HL-60/S4 (cell line): ENCODE results near the gene ATG5.
"Not testable (repeated sequence)": the region's sequence is repeated elsewhere in the genome, so short reads cannot be mapped to it uniquely, and the experiment has no call there.

Source experiments
- in situ Hi-C: fragments of 300-500 bp; cut with MboI; formaldehyde crosslinking; loops from 2 replicates; pipeline ENCODE4 v1.14.3; 2022; ENCODE audit warnings: low sequenced_read_pairs

The ATG5 gene

DNA sequence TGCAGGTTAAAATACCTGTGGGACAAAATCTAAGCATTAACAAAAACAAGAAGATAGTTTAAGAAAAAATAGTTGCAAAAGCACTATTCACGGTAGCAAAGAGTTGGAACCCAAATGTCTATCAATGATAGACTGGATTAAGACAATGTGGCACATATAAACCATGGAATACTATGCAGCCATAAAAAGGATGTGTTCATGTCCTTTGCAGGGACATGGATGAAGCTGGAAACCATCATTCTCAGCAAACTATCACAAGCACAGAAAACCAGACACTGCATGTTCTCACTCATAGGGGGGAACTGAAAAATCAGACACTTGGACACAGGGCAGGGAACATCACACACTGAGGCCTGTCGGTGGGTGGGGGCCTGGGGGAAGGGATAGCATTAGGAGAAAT, 65.8 kb downstream of the ATG5 start:
- in situ Hi-C loops: not testable (repeated sequence)

DNA sequence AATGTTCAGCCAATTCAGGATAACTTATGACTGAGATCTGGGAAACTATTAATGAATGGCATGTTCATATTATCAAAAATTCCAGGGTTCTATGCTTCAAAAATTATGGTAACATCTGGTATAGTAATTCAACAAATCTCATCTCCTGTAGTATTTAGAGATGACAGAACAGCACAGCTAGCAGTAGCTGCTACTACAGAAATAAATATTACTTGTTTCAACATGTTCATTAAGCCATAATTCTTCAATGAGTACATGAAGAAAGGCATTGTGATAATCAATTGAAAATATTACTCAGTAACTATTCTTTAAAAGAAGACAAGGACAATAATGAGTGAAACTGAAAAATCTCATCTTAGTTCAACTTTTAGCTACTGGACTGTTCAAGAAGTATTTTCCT, 66.8 kb downstream of the ATG5 start:
- in situ Hi-C loops: no loop called here

DNA sequence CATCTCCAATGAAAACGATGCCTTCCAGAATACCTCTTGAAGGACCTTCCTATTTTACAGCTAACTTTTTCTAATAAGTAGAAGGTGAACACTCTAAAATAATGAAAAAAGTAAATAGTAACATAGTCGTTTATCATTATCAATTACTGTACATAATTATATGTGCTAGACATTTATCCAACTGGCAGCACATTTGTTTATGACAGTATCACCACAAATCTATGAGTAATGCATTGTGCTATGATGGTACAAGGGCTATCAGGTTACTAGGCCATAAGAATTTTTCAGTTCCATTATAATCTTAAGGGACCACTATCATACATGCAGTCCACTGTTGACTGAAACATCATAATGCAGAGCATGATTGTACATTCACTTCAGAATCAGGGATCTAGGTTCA, 68.4 kb downstream of the ATG5 start:
- in situ Hi-C loops: no loop called here

DNA sequence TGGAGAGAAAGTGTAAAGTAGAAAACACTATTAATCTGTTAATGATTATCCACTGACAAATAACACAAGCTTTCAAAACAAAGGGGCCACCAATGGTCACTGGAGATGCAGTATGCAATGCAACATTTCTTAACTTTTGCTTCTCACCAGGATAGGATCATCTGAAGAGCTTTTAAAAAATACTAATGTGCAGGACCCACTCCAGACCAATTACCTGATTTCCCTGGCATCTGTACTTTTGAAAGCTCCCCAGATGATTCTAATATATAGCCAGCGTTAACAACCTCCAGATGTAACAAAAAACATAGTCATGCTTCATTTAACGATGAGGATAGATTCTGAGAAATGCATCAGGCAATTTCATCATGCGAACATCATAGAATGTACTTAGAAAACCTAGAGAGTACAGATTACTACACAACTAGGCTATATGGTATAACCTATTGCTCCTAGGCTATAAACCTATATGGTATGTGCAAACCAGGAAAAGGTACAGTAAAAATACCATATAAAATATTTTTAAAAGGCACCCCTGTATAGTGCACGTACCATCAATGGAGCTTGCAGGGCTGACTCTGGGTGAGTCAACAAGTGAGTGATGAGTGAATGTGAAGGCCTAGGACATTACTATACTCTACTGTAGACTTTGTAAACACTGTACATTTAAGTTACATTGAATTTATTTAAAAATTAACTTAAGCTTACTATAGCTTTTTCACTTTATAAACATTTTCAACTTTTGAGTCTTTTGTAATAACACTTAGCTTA, 69.2 kb downstream of the ATG5 start:
- in situ Hi-C loops: no loop called here

DNA sequence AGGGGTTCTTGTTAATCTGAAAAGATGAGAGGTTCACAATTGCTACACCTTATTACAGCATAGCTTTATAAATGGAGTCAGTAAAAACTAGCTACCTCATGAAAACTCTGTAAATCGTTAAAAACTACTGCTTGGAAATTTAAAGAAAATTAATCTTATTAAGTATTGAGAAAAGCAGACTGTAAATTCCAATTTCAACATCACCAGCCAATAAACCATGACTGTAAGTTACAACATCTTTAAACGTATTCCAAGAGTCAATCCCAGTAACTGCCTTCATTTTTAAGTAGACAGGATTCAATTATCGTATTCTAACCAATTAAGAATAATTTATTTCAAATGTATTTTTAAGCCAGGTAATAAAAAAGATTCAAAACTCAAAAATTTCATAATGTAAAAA, 70.3 kb downstream of the ATG5 start:
- in situ Hi-C loops: no loop called here

GRCh38 chr6:106254636-106255035, 70.9 kb downstream of the ATG5 start:
- in situ Hi-C loops: no loop called here

DNA sequence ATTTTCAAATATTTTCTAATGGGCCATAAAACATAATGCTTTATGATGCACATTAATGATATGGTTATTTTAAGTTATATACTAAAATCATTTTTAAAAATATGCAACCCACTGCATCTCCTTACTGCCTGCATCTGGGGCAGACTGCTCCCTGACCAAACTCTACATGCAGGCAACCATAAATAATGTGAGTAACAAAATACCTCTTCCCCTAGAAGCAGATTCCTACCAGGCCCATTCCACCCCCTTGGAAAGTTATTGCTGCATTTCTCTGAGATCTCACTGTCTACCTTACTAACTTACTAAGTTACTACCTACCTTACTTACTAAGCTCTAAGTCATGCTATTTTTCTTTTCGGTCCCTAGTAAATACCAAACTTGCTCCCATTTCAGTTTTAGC, 71.8 kb downstream of the ATG5 start:
- in situ Hi-C loops: no loop called here

DNA sequence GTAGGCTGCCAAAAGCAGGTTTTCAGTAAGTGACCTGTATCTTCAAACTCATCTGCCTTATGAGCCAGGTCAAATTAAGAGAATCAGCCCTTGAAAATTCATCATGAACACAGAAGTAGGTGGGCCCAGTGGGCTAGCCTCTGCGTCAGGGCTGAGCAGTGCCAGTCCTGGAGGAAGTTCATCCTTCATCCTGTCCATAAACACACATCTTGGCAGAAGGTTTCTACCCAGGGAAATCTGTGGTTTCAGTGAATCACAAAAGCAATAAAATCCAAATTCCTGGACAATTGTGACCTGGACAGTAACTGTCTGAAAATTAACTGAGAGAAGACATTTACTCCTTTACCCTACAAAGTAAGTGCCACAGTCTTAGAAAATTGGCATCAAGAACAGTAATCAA, 72.4 kb downstream of the ATG5 start:
- in situ Hi-C loops: no loop called here

- in situ Hi-C loops: no loop called here
Observed at GRCh38 chr6:106252687-106253086, 72.9 kb downstream of the ATG5 start.

- in situ Hi-C loops: not testable (repeated sequence)
Observed at GRCh38 chr6:106251531-106252255, 73.9 kb downstream of the ATG5 start.

GRCh38 chr6:106250953-106251352, 74.6 kb downstream of the ATG5 start:
- in situ Hi-C loops: no loop called here

- in situ Hi-C loops: no loop called here
Observed at GRCh38 chr6:106249658-106250057, 75.9 kb downstream of the ATG5 start.

GRCh38 chr6:106247733-106248132, 77.8 kb downstream of the ATG5 start:
- in situ Hi-C loops: no loop called here

DNA sequence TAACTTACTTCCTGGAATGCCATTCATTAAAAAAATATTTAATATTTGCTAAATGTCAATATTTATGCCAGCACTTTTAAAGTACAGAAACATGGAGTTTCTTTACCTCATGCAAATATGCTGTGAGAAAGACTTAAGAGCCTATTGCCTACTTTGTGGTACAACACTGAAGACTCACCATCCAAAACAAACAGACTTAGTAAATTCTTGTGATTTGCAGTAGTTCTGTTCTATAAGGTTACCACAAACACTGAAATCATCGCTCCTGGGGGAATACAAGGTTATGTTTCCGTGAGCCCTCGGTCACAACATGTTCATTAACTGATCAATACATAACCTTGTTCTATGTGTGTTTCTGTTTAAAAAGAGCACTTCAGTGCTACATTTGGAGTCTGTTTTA, 78.3 kb downstream of the ATG5 start:
- in situ Hi-C loops: no loop called here

GRCh38 chr6:106244931-106245330, 80.6 kb downstream of the ATG5 start:
- in situ Hi-C loops: no loop called here

DNA sequence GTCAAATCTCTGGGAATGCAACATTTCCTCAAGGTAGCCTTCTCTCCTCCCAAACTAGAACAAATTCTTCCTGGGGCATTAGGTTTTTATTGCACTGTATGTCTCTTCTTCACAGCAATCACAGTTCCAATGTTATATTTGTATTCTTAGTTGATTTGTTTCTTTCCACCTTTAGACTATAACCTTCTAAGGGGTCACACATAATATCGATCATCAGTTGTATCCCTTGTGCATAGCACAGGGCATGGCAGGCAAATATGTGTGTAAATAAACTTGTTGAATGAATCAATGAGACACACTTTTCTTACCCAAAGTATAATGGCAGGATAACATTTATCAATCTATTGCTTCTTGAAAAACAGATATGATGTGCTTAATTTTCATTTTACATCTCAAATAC, 81.0 kb downstream of the ATG5 start:
- in situ Hi-C loops: no loop called here

DNA sequence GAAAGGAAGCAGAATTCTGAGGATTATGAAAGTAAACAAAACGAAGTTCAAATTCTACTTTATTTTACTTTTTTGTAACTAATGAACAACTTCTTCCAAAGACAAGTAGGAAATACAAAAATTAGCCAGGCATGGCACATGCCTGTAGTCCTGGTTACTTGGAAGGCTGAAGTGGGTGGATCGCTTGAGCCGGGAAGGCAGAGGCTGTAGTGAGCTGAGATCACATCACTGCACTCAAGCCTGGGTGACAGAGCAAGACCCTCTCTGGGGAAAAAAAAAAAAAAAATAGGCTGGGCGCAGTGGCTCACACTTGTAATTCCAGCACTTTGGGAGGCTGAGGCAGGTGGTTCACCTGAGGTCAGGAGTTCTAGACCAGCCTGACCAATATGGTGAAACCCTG, 82.3 kb downstream of the ATG5 start:
- in situ Hi-C loops: no loop called here

DNA sequence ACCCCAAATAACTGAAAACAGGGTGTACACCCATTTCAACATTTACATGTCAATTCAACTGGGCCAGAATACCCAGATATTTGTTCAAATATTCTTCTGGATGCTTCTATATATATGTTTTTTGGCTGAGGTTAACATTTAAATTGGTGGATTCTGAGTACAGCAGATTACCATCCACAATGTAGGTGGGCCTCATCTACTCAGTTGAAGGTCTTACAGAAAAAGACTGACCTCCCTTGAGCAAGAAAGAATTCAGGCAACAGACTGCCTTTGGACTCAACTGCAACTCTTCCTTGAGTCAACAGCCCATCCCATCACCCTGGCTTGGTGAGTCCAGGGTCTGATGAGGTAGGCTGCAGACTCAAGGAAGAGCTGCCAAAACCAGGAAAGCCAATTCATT, 84.1 kb downstream of the ATG5 start:
- in situ Hi-C loops: no loop called here

DNA sequence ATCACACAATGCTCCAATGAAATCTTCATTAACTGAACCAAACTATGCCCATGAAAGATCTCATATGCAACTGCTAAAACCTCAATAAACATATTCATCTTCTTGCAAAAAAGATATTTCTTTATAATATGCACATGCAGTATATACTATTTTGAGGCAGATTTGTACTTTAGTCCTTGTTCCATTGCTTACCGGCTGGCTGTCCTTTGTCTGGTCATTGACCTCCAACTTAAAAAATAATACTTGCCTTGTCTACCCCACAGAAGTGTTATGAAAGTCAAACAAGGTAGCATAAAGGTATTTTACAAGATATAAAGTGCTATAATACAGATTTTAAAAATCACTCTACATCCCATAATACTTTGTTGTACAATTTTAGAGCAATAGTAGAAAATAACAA, 88.3 kb downstream of the ATG5 start:
- in situ Hi-C loops: no loop called here

DNA sequence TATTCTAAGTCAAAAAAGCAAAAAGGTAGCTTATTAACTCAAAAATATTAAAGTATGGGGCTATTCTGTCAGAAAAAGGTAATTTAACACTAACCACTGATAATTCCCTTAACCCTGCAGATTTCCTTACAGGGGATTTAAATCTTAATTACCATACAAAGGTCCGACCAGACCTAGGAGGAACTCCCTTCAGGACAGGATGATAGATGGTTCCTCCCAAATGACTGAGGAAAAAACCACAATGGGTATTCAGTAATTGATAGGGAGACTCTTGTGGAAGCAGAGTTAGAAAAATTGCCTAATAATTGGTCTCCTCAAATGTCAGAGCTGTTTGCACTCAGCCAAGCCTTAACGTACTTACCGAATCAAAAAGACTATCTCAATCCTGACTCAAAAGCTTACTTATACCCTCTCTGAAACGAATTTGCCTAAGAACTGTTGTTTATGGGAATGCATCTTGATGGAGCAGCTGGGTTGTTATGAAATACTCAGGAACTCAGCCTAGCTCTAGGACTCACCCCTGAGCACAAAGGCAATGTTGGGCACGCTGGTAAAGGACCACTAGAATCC, 95.6 kb downstream of the ATG5 start:
- in situ Hi-C loops: not testable (repeated sequence)

DNA sequence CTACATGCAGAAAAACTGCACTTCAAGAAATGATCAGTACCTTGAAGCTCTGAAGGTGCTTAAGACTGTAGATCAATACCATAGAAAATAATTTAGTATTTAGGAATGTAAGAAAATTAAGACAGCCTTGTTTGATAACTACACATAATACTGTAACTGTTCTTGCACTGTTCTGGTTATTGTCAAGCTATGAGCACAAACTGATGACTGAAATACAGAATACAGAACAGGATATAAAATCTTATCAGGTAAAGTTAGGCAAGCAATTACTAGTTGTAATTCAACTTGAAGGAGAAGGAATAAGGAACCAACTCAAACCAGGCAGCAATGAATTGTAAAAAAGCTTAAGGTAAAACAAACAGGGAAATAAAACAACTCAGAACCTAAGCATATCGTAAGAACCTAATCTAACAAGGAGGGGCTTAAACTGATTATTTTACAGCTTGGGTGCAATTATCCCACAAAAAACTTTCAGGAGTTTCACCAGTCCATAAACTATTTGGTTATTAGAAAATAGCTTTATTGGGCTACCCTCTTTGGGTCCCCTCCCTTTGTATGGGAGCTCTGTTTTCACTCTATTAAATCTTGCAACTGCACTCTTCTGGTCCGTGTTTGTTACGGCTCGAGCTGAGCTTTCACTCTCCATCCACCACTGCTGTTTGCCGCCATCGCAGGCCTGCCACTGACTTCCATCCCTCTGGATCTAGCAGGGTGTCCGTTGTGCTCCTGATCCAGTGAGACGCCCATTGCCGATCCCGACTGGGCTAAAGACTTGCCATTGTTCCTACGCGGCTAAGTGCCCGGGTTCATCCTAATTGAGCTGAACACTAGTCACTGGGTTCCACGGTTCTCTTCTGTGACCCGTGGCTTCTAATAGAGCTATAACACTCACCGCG, 97.7 kb downstream of the ATG5 start:
- in situ Hi-C loops: no loop called here
